GM19438 (cell line): Measurements from ENCODE around the gene SNAI3.
A peak's percentile ranks its signal among the peaks of the same experiment; 100 is the strongest.

Source experiments
- ATAC-seq: cut with Tn5 transposase; IDR thresholded peaks from one replicate; pipeline ENCODE4 v1.9.1; 2021; ENCODE audit warnings: low read depth; ENCODE audit not compliant: unreplicated experiment

Gene SNAI3

GRCh38 chr16:88651989-88652761 lies 34.1 kb downstream of the SNAI3 start:
- ATAC-seq, result no peak

- ATAC-seq, result peak; percentile 63
These were observed 34.9 kb downstream of the SNAI3 start for GRCh38 chr16:88651276-88651988.

GRCh38 chr16:88650749-88651275 lies 35.5 kb downstream of the SNAI3 start, which contains the start of gene CYBA:
Gene CYBA (minus strand): TSS chr16:88651053. CDS start chr16:88651013, 40 bp downstream.
- ATAC-seq, result peak; percentile 74

GRCh38 chr16:88649924-88650748 lies 36.2 kb downstream of the SNAI3 start:
- ATAC-seq, result peak; percentile 15

DNA sequence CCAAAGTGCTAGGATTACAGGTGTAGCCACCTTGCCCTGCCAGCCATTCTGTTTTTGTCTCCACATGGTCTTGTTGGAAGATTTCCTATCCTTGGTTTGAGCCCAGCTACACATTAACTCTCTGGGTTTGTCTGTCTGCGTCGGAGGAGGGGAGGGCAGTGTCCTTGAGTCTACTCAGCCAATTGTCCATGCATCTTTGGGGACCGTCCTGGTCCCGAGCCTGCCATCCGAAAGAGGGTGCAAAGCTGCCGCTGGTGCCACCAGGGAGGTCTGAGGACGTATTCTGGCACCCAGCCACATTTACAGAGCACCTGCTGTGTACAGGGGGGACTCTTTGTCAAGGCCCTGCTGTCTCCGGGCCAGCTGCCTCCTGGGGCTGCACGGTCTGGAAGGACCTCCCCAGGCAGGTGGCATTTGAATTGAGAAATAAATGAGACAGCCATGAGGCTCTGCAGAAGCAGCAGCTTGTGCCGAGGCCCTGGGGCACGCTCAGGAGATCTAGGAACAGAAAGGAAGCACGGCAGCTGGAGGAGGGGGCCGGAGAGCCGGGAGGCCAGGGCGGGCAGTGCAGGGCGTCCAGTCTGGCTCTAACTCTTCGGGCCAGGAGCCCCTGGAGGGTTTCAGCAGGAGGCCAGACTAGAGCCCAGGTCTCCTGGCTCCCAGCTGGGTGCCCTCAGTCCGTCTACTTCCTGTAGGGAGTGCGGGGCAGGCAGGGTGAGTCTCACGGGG lies 36.9 kb downstream of the SNAI3 start:
- no peak for ATAC-seq

GRCh38 chr16:88647178-88648070 lies 38.9 kb downstream of the SNAI3 start:
- ATAC-seq, result no peak

DNA sequence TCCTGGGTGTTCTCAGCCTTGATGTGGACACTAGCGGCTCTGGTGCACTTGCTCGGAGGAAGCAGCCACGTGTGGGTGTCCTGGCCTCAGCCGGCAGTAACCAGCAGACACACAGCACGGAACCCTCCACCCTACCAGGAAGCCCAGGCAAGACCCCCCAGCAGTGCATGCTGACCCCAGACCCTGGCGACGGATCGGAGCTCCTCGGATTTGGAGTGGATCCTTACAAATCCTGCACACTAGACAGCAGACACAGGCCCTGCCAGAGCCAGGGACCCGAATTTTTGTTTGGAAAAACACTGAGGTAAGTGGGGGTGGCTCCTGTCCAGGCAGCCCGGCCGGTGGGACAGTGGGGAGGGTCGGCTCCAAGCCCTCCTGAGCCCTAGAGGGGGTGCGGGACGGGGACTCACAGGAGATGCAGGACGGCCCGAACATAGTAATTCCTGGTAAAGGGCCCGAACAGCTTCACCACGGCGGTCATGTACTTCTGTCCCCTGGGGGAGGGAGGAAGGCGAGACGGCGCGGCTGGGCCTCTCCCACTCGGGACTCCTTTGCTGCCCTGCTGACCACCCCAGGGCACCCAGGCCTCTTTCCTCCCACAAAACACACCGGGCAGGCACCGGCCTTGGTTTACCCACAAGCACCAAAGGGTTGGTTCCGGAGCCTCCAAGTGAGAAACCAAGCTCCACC lies 39.8 kb downstream of the SNAI3 start:
- ATAC-seq, result no peak

DNA sequence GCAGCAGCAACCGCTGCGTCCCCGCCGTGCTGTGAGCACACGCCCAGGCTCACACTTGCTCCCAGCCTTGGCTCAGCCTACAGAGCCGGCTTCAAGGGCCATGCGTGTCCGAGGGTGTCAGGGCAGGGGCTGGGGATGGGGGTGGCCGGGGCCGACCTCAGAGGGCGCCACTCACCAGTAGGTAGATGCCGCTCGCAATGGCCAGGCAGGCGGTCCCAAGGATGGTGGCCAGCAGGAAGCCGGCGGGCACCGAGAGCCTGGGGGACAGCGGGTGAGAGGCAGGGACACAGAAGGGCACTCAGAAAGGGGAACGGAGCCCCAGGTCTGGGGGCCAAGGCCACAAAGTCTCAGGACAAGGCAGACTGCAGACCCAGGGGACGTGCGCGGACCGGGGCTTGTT lies 40.4 kb downstream of the SNAI3 start:
- ATAC-seq, result no peak

GRCh38 chr16:88645455-88645854 lies 40.9 kb downstream of the SNAI3 start:
- no peak for ATAC-seq

DNA sequence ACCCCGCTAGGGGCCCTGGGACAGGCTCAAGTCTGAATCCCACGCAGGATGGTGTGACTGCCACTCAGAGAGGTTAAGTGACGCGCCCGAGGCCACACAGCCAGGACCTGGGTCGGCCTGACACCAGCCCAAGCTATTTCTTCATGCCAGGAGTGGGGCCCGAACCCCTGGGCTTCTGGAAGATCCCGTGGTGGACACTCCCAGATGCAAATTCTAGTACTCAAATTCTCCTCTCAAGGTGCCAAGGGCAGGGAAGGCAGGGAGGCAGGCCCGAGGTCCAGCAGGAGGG lies 42.7 kb downstream of the SNAI3 start:
- no peak for ATAC-seq

DNA sequence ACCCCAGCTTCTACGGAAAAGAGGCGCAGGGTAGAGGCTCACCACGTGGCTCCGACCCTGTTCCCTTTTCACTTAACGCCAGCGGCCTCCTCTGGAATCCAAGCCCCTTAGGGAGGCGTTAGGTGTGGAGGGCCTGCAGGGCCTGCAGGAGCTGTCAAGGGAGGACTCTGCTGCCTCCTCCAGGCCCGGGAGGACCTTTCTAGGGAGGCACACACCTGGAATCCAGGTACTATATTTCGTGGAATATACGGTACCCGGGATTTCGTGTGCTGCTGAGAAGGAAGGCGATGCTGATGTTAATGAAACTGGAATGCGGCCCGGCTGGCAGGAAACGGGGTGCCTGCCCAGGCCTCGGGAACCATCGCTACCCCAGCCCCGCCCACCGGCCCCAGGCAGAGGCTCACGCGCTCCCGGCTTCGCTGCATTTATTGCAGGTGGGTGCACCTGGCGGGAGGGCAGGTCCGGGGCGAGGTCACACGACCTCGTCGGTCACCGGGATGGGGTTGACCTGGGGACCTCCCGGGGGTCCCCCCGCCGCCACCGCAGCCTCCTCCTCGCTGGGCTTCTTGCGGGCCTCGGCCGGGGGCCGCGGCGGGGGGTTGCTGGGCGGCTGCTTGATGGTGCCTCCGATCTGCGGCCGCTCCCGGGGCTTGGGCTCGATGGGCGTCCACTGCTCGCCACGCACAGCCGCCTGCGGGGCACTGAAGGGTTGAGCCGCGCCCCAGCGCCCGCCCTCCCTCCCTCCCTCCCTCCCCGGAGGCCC lies 43.2 kb downstream of the SNAI3 start:
- no peak for ATAC-seq

GRCh38 chr16:88640498-88641247 lies 45.6 kb downstream of the SNAI3 start:
- no peak for ATAC-seq

- ATAC-seq, result no peak
These were observed 46.2 kb downstream of the SNAI3 start for GRCh38 chr16:88640039-88640495.

GRCh38 chr16:88639231-88640038 lies 46.9 kb downstream of the SNAI3 start:
- ATAC-seq, result no peak

DNA sequence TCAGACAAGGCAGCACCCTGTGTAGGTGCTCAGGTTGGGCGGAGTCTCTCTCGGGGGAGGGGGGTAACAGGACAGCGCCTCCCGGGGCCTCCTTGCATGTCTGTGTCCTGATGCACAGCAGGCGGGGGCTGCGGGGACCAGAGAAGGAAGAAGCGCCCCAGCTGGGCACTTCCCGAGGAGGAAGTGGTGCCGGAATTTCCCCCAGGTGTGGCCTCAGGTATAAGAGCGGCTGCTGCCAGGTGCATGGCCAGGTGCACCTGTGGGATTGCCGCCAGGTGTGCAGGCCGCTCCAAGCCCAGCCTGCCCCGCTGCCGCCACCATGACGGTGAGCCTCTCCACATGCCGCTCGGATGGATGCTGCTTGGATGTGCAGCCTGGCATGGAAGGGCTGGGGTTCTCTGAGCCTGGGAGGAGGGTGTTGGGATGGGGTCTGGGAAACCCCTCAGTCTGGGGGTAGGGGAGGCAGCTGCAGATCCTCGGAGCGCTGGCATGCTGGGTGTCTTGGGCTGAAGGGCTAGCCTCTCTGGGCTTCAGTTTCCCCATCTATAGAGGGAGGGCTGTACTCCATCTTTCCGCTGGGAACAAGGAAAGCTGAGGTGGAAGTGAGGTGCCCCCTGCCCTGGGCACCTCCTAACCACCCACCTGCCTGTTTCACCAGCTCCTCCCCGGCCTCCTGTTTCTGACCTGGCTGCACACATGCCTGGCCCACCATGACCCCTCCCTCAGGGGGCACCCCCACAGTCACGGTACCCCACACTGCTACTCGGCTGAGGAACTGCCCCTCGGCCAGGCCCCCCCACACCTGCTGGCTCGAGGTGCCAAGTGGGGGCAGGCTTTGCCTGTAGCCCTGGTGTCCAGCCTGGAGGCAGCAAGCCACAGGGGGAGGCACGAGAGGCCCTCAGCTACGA lies 47.7 kb downstream of the SNAI3 start, which contains the start of gene IL17C:
Gene IL17C, plus strand, starts transcription at position 250 of the 908 bp plus-strand sequence. Its CDS starts 70 bp downstream, at position 320.
- ATAC-seq, result no peak
